ENCODE data around the gene EIF4G3. TPM values are rescaled to one million over a fixed set of nuclear protein-coding genes. Genes with fewer than 3 reads are reported as not detected.
"Not testable (repeated sequence)": the region's sequence is repeated elsewhere in the genome, so short reads cannot be mapped to it uniquely, and the experiment has no call there.

The EIF4G3 gene
- total RNA-seq, 1 experiment from 2014 or later = 87.6 TPM

DNA sequence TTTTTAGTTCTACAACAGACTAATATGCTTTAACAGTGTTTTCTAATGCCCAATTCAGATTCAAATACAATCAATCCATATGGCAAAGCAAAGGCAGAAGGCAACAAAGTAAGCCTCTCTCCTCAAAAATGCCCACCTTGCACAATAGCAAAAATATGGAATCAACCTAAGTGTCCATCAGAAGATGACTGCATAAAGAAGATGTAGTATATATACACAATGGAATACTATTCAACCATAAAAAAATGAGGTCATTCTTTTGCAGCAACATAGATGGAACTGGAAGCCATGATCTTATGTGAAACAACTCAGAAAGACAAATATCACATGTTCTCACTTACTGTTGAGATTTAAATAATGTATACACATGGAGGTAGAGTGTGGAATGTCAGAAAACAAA is 80.7 kb downstream of the EIF4G3 start:
- no peak for DNase-seq (ENCODE audit: unreplicated experiment)
- no TSS peak for BruUV-seq (replicated peaks)
- Mint-ChIP-seq H3K4me3 (ENCODE audit: unreplicated experiment) (no peak overlapping the region), H3K27me3 (ENCODE audit: insufficient read depth, unreplicated experiment) (no peaks in the 10 kb centered on the region), H3K9me3 (ENCODE audit: unreplicated experiment) (no peaks in the 10 kb centered on the region), H3K4me1 (ENCODE audit: insufficient read depth, unreplicated experiment) (peaks cover 22% of the 10 kb centered on the region), H3K36me3 (ENCODE audit: insufficient read depth, unreplicated experiment) (peaks cover 39% of the 10 kb centered on the region), H3K27ac (ENCODE audit: low read depth, unreplicated experiment) (no peak overlapping the region)
- intact Hi-C loops (cut with micrococcal nuclease) = no loop called here
- POLR2A ChIA-PET = interaction anchor here (1.2 kb wide), 2 partner anchors 15 to 80 kb away, joined by 4 to 6 read pairs; no protein-coding TSS in a partner anchor
- TF ChIP-seq, protein P1, sequence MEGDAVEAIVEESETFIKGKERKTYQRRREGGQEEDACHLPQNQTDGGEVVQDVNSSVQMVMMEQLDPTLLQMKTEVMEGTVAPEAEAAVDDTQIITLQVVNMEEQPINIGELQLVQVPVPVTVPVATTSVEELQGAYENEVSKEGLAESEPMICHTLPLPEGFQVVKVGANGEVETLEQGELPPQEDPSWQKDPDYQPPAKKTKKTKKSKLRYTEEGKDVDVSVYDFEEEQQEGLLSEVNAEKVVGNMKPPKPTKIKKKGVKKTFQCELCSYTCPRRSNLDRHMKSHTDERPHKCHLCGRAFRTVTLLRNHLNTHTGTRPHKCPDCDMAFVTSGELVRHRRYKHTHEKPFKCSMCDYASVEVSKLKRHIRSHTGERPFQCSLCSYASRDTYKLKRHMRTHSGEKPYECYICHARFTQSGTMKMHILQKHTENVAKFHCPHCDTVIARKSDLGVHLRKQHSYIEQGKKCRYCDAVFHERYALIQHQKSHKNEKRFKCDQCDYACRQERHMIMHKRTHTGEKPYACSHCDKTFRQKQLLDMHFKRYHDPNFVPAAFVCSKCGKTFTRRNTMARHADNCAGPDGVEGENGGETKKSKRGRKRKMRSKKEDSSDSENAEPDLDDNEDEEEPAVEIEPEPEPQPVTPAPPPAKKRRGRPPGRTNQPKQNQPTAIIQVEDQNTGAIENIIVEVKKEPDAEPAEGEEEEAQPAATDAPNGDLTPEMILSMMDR (IDR thresholded peaks at IDR 0.05; ENCODE audit: unreplicated experiment) = no peak
- CTCF ChIA-PET = interaction anchor here (1.4 kb wide), 1 partner anchor 23 kb away, joined by 3 read pairs; no protein-coding TSS in a partner anchor

GRCh38 chr1:21094282-21094681 is 82.4 kb downstream of the EIF4G3 start:
- peaks cover 29% of the 10 kb centered on the region for H3K4me1 Mint-ChIP-seq (ENCODE audit: insufficient read depth, unreplicated experiment)
- POLR2A ChIA-PET; intact Hi-C loops (cut with micrococcal nuclease); H3K27me3 Mint-ChIP-seq (ENCODE audit: insufficient read depth, unreplicated experiment); H3K9me3 Mint-ChIP-seq (ENCODE audit: unreplicated experiment); H3K27ac Mint-ChIP-seq (ENCODE audit: low read depth, unreplicated experiment); H3K4me3 Mint-ChIP-seq (ENCODE audit: unreplicated experiment); DNase-seq (ENCODE audit: unreplicated experiment); BruUV-seq (replicated peaks); CTCF ChIA-PET: not testable (repeated sequence)
- H3K36me3 Mint-ChIP-seq (ENCODE audit: insufficient read depth, unreplicated experiment) = peaks cover 32% of the 10 kb centered on the region

- POLR2A ChIA-PET; H3K4me3 Mint-ChIP-seq (ENCODE audit: unreplicated experiment); H3K9me3 Mint-ChIP-seq (ENCODE audit: unreplicated experiment); H3K27me3 Mint-ChIP-seq (ENCODE audit: insufficient read depth, unreplicated experiment); DNase-seq (ENCODE audit: unreplicated experiment); intact Hi-C loops (cut with micrococcal nuclease); H3K27ac Mint-ChIP-seq (ENCODE audit: low read depth, unreplicated experiment); BruUV-seq (replicated peaks): not testable (repeated sequence)
- Mint-ChIP-seq H3K36me3 (ENCODE audit: insufficient read depth, unreplicated experiment) (peaks cover 37% of the 10 kb centered on the region), H3K4me1 (ENCODE audit: insufficient read depth, unreplicated experiment) (peaks cover 28% of the 10 kb centered on the region)
- CTCF ChIA-PET = interaction anchor here (0.7 kb wide), 1 partner anchor 22 kb away, joined by 3 read pairs; no protein-coding TSS in a partner anchor
Observed at GRCh38 chr1:21093271-21093958, 83.3 kb downstream of the EIF4G3 start.

DNA sequence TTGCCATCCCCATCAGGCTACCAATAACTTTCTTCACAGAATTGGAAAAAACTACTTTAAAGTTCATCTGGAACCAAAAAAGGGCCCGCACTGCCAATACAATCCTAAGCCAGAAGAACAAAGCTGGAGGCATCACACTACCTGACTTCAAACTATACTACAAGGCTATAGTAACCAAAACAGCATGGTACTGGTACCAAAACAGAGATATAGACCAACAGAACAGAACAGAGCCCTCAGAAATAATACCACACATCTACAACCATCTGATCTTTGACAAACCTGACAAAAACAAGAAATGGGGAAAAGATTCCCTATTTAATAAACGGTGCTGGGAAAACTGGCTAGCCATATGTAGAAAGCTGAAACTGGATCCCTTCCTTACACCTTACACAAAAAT is 84.2 kb downstream of the EIF4G3 start:
- POLR2A ChIA-PET = interaction anchor here (0.8 to 1.2 kb wide), 2 partner anchors 9 to 83 kb away, joined by 3 read pairs; no protein-coding TSS in a partner anchor
- H3K4me3 Mint-ChIP-seq (ENCODE audit: unreplicated experiment); H3K27me3 Mint-ChIP-seq (ENCODE audit: insufficient read depth, unreplicated experiment); BruUV-seq (replicated peaks); H3K27ac Mint-ChIP-seq (ENCODE audit: low read depth, unreplicated experiment); DNase-seq (ENCODE audit: unreplicated experiment); H3K9me3 Mint-ChIP-seq (ENCODE audit: unreplicated experiment); CTCF ChIA-PET; intact Hi-C loops (cut with micrococcal nuclease): not testable (repeated sequence)
- H3K4me1 Mint-ChIP-seq (ENCODE audit: insufficient read depth, unreplicated experiment) = peaks cover 28% of the 10 kb centered on the region
- peaks cover 40% of the 10 kb centered on the region for H3K36me3 Mint-ChIP-seq (ENCODE audit: insufficient read depth, unreplicated experiment)

GRCh38 chr1:21091053-21091690 is 85.5 kb downstream of the EIF4G3 start:
- intact Hi-C loops (cut with micrococcal nuclease); H3K9me3 Mint-ChIP-seq (ENCODE audit: unreplicated experiment); BruUV-seq (replicated peaks); H3K27me3 Mint-ChIP-seq (ENCODE audit: insufficient read depth, unreplicated experiment): not testable (repeated sequence)
- POLR2A ChIA-PET = interaction anchor here (0.7 to 1.7 kb wide), 11 partner anchors 11 to 596 kb away, joined by 3 to 8 read pairs (median 4); no protein-coding TSS in a partner anchor
- CTCF ChIA-PET = interaction anchor here (0.8 to 1.1 kb wide), 2 partner anchors 22 to 394 kb away, joined by 3 read pairs; no protein-coding TSS in a partner anchor
- H3K36me3 Mint-ChIP-seq (ENCODE audit: insufficient read depth, unreplicated experiment) = peaks cover 54% of the 10 kb centered on the region
- H3K27ac Mint-ChIP-seq (ENCODE audit: low read depth, unreplicated experiment) = peak overlapping the region; percentile 92
- peak overlapping the region; percentile 53 for H3K4me3 Mint-ChIP-seq (ENCODE audit: unreplicated experiment)
- H3K4me1 Mint-ChIP-seq (ENCODE audit: insufficient read depth, unreplicated experiment) = peaks cover 28% of the 10 kb centered on the region
- peak; percentile 84 for DNase-seq (ENCODE audit: unreplicated experiment)

All from MCF 10A (cell line).